ENCODE data around the gene ZNF26.
"Not testable (repeated sequence)": the region's sequence is repeated elsewhere in the genome, so short reads cannot be mapped to it uniquely, and the experiment has no call there.

Gene ZNF26

GRCh38 chr12:132955094-132956010 lies 30.8 kb upstream of the ZNF26 start:
- no peak for DNase-seq

GRCh38 chr12:132956011-132956788 lies 30.0 kb upstream of the ZNF26 start, which contains the start of gene ZNF605:
ZNF605 (minus strand) TSS chr12:132956306; CDS start chr12:132945635, 10,671 bp downstream.
- peak; percentile 86 for DNase-seq

GRCh38 chr12:132961790-132962189 lies 24.4 kb upstream of the ZNF26 start:
- not testable (repeated sequence) for DNase-seq

GRCh38 chr12:132963947-132964346 lies 22.2 kb upstream of the ZNF26 start:
- DNase-seq: not testable (repeated sequence)

GRCh38 chr12:132965796-132966195 lies 20.4 kb upstream of the ZNF26 start:
- DNase-seq: no peak

- no peak for DNase-seq
Observed at GRCh38 chr12:132966676-132967415, 19.3 kb upstream of the ZNF26 start.

- no peak for DNase-seq
Observed at GRCh38 chr12:132967736-132968135, 18.4 kb upstream of the ZNF26 start.

- DNase-seq: no peak
Observed at GRCh38 chr12:132972374-132972773, 13.8 kb upstream of the ZNF26 start.

GRCh38 chr12:132976870-132977269 lies 9.3 kb upstream of the ZNF26 start:
- not testable (repeated sequence) for DNase-seq

- DNase-seq: no peak
Observed at GRCh38 chr12:132986885-132987225, 688 bp downstream of the ZNF26 start.

- DNase-seq: no peak
Observed at GRCh38 chr12:132998741-132999140, 12.6 kb downstream of the ZNF26 start.

GRCh38 chr12:133010657-133011297 lies 24.6 kb downstream of the ZNF26 start:
- DNase-seq: no peak

- no peak for DNase-seq
Observed at GRCh38 chr12:133023566-133023965, 37.4 kb downstream of the ZNF26 start.

- no peak for DNase-seq
Observed at GRCh38 chr12:133026996-133027395, 40.8 kb downstream of the ZNF26 start.

- DNase-seq: peak; percentile 98
Observed at GRCh38 chr12:133037207-133038005, 51.2 kb downstream of the ZNF26 start, which contains the start of gene ZNF84. ZNF84 (plus strand) TSS chr12:133037509; CDS start chr12:133041468, 3,959 bp downstream.

- DNase-seq: no peak
Observed at GRCh38 chr12:133038118-133038709, 52.0 kb downstream of the ZNF26 start.

GRCh38 chr12:133046698-133047097 lies 60.5 kb downstream of the ZNF26 start:
- no peak for DNase-seq

GRCh38 chr12:133057446-133057845 lies 71.3 kb downstream of the ZNF26 start:
- no peak for DNase-seq

GRCh38 chr12:133058203-133059113 lies 72.3 kb downstream of the ZNF26 start:
- no peak for DNase-seq

GRCh38 chr12:133061954-133062353 lies 75.8 kb downstream of the ZNF26 start:
- no peak for DNase-seq

Measured in central memory CD4-positive, alpha-beta T cell (primary cell).